IgD-negative memory B cell (primary cell): ENCODE results near the gene OSBPL3. TPM values are rescaled to one million over a fixed set of nuclear protein-coding genes. Genes with fewer than 3 reads are reported as not detected.

ENCODE experiments used
- H3K27ac Mint-ChIP-seq, 3 donors: one replicate each; pipeline ENCODE4 v1.8.0; 2020 to 2022; ENCODE audit warnings: mild to moderate bottlenecking in 3 of 3, mixed read lengths in 3 of 3, moderate library complexity in 1 of 3
- H3K27me3 Mint-ChIP-seq: one replicate; pipeline ENCODE4 v1.8.0; 2021; ENCODE audit warnings: mixed read lengths
- H3K36me3 Mint-ChIP-seq: one replicate; pipeline ENCODE4 v1.8.0; 2020; ENCODE audit warnings: mild to moderate bottlenecking, mixed read lengths
- H3K4me1 Mint-ChIP-seq, 3 donors: one replicate each; pipeline ENCODE4 v1.8.0; 2020 to 2022; ENCODE audit warnings: mixed read lengths in 3 of 3, mild to moderate bottlenecking in 1 of 3
- H3K4me3 Mint-ChIP-seq, 4 donors: one replicate each; pipeline ENCODE4 v1.8.0; 2020 to 2022; ENCODE audit warnings: mild to moderate bottlenecking in 4 of 4, mixed read lengths in 4 of 4, moderate library complexity in 3 of 4
- H3K9me3 Mint-ChIP-seq, 3 donors: one replicate each; pipeline ENCODE4 v1.8.0; 2020 to 2021; ENCODE audit warnings: mixed read lengths in 3 of 3, mild to moderate bottlenecking in 1 of 3
- polyA plus RNA-seq: library from polyadenylated mRNA; unstranded; fragments of 300-500 nt; fragmentation: Illumina TruSeq; gene quantifications from one replicate; pipeline ENCODE4 v1.2.3, GENCODE V29; 2021

OSBPL3 gene
- polyA plus RNA-seq, 1 donor from 2014 or later, result 13.0 TPM

DNA sequence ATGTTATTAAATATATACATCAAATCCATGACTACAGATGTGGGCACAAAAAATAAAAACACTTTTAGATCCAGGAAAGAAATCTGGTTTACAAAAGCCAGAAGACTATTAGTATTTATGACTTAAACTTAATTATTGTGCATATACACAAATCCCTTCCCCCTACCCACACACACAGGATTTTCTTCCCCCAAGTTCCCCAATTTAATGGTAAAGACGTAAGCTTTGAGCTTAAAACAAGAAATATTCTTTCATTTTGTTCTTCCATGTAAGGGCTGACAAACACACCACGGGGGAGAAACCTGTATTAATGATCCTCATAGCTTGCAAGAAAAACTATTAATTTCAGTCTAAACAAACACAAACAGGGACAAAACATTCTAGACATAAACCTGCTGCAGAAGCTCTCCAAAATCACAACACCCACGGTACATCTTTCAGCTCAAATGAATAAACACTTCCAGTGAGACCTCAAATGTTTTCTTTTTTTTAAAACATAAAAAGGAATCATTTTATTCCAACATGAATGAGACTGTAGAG lies 28.5 kb downstream of the OSBPL3 start:
- no peak overlapping the region for H3K27ac Mint-ChIP-seq
- peaks cover 40 to 48% (median 46%) of the 10 kb centered on the region in 3 donors for H3K4me1 Mint-ChIP-seq
- no peaks in the 10 kb centered on the region for H3K36me3 Mint-ChIP-seq
- no peaks in the 10 kb centered on the region for H3K9me3 Mint-ChIP-seq
- H3K27me3 Mint-ChIP-seq, result no peaks in the 10 kb centered on the region
- H3K4me3 Mint-ChIP-seq, result peak overlapping the region in 3 of 4 donors; percentile 55 to 84 (median 74)

DNA sequence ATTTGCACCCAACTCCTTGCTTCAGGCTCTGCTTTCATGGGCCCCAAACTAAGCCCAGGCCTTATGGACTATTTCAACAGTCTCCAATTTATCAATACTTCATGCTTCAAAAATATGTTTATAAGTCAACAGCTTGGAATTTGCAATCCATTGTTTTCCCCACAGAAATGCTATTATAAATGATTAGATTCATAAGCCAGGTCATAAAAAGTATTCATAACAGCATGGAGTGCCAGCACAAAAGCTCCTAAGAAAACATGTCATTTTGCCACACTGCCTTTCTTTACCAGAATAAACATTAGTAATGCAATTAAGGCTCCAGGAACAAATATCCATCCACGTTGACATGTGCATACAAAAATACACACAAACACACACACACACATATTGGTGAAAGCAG lies 30.1 kb downstream of the OSBPL3 start:
- no peaks in the 10 kb centered on the region for H3K9me3 Mint-ChIP-seq
- H3K4me3 Mint-ChIP-seq, result no peak overlapping the region
- H3K4me1 Mint-ChIP-seq, result peaks cover 36 to 48% (median 41%) of the 10 kb centered on the region in 3 donors
- peaks cover 1% of the 10 kb centered on the region for H3K36me3 Mint-ChIP-seq
- H3K27me3 Mint-ChIP-seq, result no peaks in the 10 kb centered on the region
- H3K27ac Mint-ChIP-seq, result no peak overlapping the region

DNA sequence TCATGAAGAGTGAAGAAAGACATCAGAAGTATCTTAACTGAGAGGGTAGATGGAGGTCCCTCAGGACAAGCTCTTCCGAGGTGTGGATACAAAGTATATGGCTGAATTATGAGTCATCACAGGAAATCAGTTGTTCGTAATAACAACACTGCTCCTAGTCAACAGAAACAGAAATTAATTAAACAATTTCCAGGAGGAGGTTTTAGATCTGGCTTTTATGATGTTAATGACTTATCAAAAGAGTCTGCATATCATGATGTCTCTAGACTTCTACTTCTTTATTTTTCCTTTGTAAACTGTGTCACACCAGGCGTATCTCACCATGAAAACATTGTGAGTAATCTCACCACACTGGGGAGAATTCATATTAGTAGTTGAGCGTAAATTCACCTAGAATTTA lies 31.2 kb downstream of the OSBPL3 start:
- Mint-ChIP-seq H3K4me1 (peaks cover 26 to 40% (median 36%) of the 10 kb centered on the region in 3 donors), H3K27me3 (no peaks in the 10 kb centered on the region), H3K27ac (peak overlapping the region in 1 of 3 donors; percentile 39), H3K36me3 (peaks cover 4% of the 10 kb centered on the region), H3K9me3 (no peaks in the 10 kb centered on the region), H3K4me3 (no peak overlapping the region)

DNA sequence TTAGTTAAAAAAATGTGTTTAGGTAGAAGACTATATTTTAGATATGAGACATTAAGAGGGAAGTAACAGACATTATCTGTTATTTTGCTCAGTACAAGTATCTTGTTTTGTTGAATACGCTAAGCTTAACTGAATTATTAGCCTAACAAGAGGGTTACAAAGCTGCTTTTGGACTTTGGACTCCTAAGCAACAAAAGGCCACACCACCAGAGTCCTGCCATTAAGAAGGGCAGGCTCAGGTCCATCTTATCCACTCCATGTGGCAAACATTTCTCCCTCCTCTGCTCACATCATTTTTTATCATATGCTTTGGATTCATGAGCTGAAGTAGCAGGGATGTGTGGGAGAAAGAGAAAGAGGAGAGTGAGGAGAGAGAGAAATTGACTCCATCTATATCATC lies 33.5 kb downstream of the OSBPL3 start:
- no peak overlapping the region for H3K27ac Mint-ChIP-seq
- peaks cover 8% of the 10 kb centered on the region for H3K36me3 Mint-ChIP-seq
- H3K27me3 Mint-ChIP-seq, result no peaks in the 10 kb centered on the region
- H3K4me1 Mint-ChIP-seq, result peaks cover 29 to 50% (median 34%) of the 10 kb centered on the region in 3 donors
- no peaks in the 10 kb centered on the region for H3K9me3 Mint-ChIP-seq
- H3K4me3 Mint-ChIP-seq, result no peak overlapping the region

DNA sequence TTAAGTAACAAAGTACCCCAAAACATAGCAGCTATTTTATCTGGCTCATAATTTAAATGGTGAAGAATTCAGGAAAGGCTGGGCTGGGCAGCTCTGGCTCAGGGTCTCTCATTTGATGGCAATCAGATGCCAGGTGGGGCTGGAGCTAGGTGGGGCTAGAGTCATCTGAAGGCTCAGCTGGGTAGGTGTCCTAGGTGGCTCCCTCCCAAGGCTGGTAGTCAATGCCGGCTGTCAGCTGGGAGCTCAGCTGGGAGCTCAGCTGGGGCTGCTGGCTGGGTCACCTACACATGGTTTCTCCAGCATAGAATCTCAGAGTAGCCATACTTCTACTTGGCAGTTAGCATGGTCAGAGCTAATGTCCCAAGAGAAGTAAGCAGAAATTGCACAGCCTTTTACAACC lies 34.1 kb downstream of the OSBPL3 start:
- Mint-ChIP-seq H3K4me1 (peaks cover 32 to 53% (median 35%) of the 10 kb centered on the region in 3 donors), H3K4me3 (no peak overlapping the region), H3K36me3 (peaks cover 11% of the 10 kb centered on the region), H3K27me3 (no peaks in the 10 kb centered on the region), H3K9me3 (no peaks in the 10 kb centered on the region), H3K27ac (no peak overlapping the region)

DNA sequence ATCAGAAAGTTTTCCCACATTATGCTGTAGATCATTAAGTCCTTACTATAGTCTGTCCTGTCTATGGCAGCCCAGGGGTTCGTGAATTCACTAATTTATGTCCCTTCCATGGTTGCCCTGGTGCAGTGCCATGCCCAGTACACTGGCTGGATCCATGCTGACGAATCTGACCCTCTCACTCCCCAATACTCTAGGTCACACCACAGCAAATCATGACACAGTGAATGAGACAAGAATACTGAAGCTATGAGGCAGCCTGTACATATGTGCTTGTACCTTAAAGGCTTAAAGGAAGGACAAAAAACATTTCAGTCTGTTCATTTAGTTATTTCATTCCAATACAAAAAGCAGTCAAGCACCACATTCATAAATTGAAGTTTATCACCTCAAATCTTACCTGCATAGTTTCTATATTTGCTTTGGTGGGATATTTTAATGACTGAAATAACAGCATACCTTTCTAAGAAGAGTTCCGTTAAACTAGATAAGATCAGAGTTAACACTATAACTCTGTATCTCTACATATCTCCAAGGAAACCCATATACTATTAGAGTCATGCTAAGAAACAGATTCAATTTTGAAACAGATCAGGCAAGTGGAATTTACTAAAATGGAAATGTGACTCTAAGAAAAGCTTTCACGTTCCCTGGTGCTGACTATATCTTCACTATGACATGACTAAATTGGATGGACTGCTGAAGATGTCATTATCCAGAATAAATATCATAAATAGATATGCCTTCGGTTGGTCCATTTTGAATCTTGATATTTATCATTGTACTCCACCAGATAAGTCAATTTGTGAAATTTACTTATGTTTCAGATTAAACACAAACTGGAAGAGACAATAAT lies 36.7 kb downstream of the OSBPL3 start:
- Mint-ChIP-seq H3K36me3 (peaks cover 14% of the 10 kb centered on the region), H3K27me3 (no peaks in the 10 kb centered on the region), H3K9me3 (no peaks in the 10 kb centered on the region), H3K4me3 (no peak overlapping the region), H3K27ac (no peak overlapping the region), H3K4me1 (peaks cover 26 to 49% (median 31%) of the 10 kb centered on the region in 3 donors)

DNA sequence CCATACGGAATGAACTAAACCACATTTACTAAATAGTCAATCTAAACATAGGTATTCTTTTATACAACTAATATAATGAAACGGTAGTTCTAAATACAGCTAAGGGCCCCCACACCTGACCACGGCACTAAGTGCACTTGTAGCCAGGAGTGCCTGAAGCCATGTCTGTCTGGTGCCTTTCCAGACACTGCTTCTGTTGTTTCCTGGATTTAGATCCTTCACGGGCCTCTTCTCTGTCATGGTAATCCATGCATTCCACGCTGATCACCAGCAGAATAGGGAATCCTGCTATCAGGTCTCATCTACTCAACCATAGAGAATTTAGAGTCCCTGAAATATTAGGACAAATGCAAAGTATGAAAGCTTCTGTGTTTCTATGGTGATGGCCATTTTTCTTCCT lies 37.8 kb downstream of the OSBPL3 start:
- Mint-ChIP-seq H3K27me3 (no peaks in the 10 kb centered on the region), H3K27ac (no peak overlapping the region), H3K4me3 (no peak overlapping the region), H3K9me3 (no peaks in the 10 kb centered on the region), H3K36me3 (peaks cover 14% of the 10 kb centered on the region), H3K4me1 (peaks cover 23 to 52% (median 27%) of the 10 kb centered on the region in 3 donors)

DNA sequence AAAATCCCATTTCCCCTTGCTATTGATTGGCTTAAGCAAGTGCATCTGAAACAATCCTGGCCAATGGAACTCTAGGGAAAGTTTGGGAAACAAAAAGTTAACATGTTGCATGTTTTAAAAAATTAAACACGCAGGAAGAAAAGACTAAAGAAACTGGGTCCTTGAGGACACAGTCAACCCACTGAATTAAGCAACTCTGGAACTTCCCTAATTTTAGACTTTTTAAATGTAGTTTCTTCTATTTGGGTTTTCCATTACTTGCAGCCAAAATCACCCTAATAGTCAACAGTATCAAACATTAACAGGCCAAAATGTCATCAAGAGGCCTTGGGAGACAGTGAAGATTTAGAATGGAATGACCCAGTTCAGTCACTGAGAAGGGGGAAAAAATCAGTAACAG lies 40.6 kb downstream of the OSBPL3 start:
- Mint-ChIP-seq H3K4me3 (no peak overlapping the region), H3K9me3 (peaks cover 0 to 3% (median 2%) of the 10 kb centered on the region in 3 donors), H3K36me3 (peaks cover 13% of the 10 kb centered on the region), H3K27me3 (no peaks in the 10 kb centered on the region), H3K27ac (no peak overlapping the region), H3K4me1 (peaks cover 37 to 59% (median 41%) of the 10 kb centered on the region in 3 donors)

DNA sequence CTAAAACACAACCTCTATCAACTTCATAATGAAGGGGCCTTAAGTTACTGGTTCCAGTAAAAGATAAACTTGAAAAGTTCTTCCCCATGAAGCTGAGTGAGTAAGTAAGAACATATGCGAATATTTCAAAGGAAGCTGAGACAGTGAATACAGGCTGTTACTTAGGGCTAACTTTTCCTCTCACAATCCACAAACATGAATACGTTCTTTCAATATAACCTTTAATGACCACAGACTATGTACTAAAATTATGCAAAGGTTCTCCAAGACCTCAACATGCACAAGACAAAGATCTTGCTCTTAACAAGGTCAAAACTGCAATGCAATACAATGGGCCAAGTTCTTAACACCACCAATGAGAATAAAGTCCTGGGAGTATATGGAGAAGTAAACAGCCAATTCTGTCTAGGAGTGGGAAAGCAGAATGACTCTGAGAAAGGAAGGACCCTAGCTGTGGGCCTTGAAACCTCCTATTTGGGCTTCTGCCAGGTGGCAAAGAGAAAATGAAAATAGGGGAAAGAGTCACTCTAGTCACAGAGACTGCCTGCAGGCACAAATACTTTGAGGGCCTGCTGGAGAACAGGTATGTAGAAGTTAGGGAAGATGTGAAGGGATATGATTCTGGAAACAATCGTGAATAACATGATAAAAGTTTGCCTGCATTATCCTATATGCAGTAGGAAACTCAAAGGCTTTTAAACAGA lies 43.7 kb downstream of the OSBPL3 start:
- Mint-ChIP-seq H3K4me3 (peak overlapping the region in 1 of 4 donors; percentile 1), H3K36me3 (peaks cover 6% of the 10 kb centered on the region), H3K27me3 (no peaks in the 10 kb centered on the region), H3K27ac (peak overlapping the region in 2 of 3 donors; percentile 32 to 63), H3K9me3 (peaks cover 0 to 3% (median 2%) of the 10 kb centered on the region in 3 donors), H3K4me1 (peaks cover 48 to 69% (median 58%) of the 10 kb centered on the region in 3 donors)

DNA sequence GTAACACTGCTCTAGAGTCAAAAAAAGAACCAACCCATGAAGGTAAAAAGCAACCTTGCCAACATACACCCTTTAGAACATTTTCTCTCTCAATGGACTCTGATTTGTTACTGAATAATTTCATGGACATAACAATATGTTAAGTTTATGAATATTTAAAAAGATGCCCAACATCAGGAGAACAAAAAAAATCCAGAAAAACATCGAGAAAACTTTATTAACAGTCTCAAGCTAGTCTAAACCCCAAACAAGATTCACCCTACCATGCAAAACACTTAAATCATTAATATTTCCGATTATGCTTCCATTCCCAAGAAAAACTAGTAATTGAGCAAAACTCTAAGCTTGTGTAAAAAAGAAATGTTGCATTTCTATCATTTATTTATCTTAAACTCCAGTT lies 46.7 kb downstream of the OSBPL3 start:
- H3K4me3 Mint-ChIP-seq, result peak overlapping the region in 3 of 4 donors; percentile 30 to 91 (median 85)
- H3K36me3 Mint-ChIP-seq, result peaks cover 5% of the 10 kb centered on the region
- peak overlapping the region; percentile 14 to 31 (median 29) for H3K27ac Mint-ChIP-seq
- no peaks in the 10 kb centered on the region for H3K27me3 Mint-ChIP-seq
- H3K9me3 Mint-ChIP-seq, result peaks cover 0 to 3% (median 2%) of the 10 kb centered on the region in 3 donors
- H3K4me1 Mint-ChIP-seq, result peaks cover 44 to 73% (median 49%) of the 10 kb centered on the region in 3 donors

DNA sequence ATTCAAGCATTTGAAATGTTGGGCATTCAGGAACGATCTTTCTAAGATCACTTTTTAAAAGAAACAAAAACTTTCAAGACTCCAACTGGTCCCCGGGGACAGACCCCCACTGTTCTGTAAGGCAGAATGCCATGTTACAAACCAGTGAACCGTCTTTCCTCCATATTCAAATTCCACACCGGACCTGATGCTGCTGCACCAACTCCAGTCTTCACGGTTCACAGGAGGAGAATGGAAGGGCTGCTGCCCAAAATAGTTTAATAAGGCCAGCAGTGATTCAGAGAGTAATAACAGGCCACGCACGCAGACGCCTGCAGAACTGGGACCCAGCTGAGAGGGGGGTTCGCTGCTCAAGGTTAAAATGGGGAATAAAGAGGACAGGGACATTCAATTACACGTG lies 47.2 kb downstream of the OSBPL3 start:
- H3K27me3 Mint-ChIP-seq, result no peaks in the 10 kb centered on the region
- H3K4me1 Mint-ChIP-seq, result peaks cover 44 to 73% (median 49%) of the 10 kb centered on the region in 3 donors
- peak overlapping the region in 3 of 4 donors; percentile 30 to 91 (median 85) for H3K4me3 Mint-ChIP-seq

DNA sequence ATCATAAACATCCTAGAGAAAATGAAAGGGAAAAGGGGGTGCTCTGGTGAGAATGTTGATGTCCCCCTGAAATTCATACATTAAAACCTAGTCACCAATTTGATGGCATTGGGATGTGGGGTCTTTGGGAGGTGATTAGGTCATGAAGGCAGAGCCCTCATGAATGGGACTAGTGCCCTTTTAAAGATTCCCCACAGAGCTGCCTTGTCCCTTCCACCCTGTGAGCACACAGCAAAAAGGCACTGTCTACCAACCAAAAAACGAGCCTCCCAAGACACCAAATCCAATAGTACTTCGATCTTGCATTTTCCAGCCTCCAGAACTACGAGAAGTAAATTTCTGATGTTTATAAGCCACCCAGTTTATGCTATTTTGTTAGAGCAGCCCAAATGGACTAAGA lies 47.6 kb downstream of the OSBPL3 start:
- peak overlapping the region in 2 of 3 donors; percentile 14 to 27 for H3K27ac Mint-ChIP-seq
- H3K27me3 Mint-ChIP-seq, result no peaks in the 10 kb centered on the region
- peaks cover 0 to 3% (median 2%) of the 10 kb centered on the region in 3 donors for H3K9me3 Mint-ChIP-seq
- peaks cover 44 to 73% (median 50%) of the 10 kb centered on the region in 3 donors for H3K4me1 Mint-ChIP-seq
- H3K4me3 Mint-ChIP-seq, result peak overlapping the region in 2 of 4 donors; percentile 85 to 91
- H3K36me3 Mint-ChIP-seq, result peaks cover 8% of the 10 kb centered on the region

More for the DNA sequence above, 47.2 kb downstream of the OSBPL3 start:
- Mint-ChIP-seq H3K27ac (peak overlapping the region in 2 of 3 donors; percentile 14 to 29), H3K9me3 (peaks cover 0 to 3% (median 2%) of the 10 kb centered on the region in 3 donors), H3K36me3 (peaks cover 7% of the 10 kb centered on the region)

DNA sequence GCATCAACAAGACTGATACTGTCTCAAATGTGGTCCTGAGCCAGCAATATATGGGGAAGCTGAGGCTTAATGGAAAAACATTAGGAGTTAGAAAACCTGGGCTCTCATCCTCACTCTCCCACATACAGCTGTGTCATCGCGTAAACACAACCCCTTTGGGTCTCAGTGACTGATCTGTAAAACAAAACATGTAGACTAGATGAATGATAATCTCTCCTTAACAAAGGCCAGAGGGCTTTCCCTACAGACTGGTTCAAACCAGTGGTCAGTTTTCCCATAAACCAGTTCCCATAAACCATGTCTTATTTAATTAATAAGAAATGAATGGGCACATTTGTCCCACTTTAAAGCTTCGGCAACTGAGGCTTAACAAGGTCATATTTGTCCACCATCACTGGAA lies 48.1 kb downstream of the OSBPL3 start:
- no peaks in the 10 kb centered on the region for H3K27me3 Mint-ChIP-seq
- no peak overlapping the region for H3K27ac Mint-ChIP-seq
- peaks cover 8% of the 10 kb centered on the region for H3K36me3 Mint-ChIP-seq
- H3K4me3 Mint-ChIP-seq, result peak overlapping the region in 2 of 4 donors; percentile 31 to 42
- peaks cover 42 to 72% (median 49%) of the 10 kb centered on the region in 3 donors for H3K4me1 Mint-ChIP-seq
- peaks cover 0 to 3% (median 2%) of the 10 kb centered on the region in 3 donors for H3K9me3 Mint-ChIP-seq

DNA sequence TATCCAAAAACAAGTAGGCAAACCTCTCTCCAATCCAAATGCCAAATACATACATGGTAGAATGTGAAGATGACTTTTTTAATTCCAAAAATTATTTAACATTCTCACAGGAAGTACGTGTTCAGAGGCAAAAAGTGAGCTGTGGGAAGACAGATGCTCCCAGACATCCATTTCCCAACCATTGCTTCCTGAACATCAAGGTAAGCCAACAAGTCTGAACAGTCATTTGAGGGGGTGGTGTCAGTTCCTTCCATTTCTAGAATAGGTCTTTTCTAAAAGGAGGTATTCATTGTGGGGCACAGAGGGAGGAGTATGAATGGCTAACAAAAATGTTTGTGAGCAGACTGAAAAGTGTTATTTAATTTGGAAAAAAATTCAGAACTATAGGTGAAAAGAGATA lies 49.1 kb downstream of the OSBPL3 start:
- no peaks in the 10 kb centered on the region for H3K27me3 Mint-ChIP-seq
- peaks cover 37 to 67% (median 39%) of the 10 kb centered on the region in 3 donors for H3K4me1 Mint-ChIP-seq
- no peak overlapping the region for H3K27ac Mint-ChIP-seq
- H3K4me3 Mint-ChIP-seq, result peak overlapping the region in 1 of 4 donors; percentile 18
- no peaks in the 10 kb centered on the region for H3K9me3 Mint-ChIP-seq
- peaks cover 8% of the 10 kb centered on the region for H3K36me3 Mint-ChIP-seq
